A673 (cell line): ENCODE results near the gene BTBD8.

Experiments
- EZH2 ChIP-seq: fragments of 200-600 bp; sonication (generic); IDR thresholded peaks from 2 replicates; pipeline ENCODE4 v1.6.1; 2017; ENCODE audit warnings: borderline replicate concordance, low read depth, mild to moderate bottlenecking, mixed read lengths, antibody characterized with exemption, low read length; ENCODE audit not compliant: poor library complexity, severe bottlenecking
- TF ChIP-seq, protein P1 (sequence below): fragments of 300-800, 200-600 bp; sonication (generic); conservative IDR thresholded peaks from 2 replicates; pipeline ENCODE4 v1.5.1; 2017; ENCODE audit warnings: low read depth, mild to moderate bottlenecking, antibody characterized with exemption, low read length, moderate library complexity, mixed read lengths

DNA sequence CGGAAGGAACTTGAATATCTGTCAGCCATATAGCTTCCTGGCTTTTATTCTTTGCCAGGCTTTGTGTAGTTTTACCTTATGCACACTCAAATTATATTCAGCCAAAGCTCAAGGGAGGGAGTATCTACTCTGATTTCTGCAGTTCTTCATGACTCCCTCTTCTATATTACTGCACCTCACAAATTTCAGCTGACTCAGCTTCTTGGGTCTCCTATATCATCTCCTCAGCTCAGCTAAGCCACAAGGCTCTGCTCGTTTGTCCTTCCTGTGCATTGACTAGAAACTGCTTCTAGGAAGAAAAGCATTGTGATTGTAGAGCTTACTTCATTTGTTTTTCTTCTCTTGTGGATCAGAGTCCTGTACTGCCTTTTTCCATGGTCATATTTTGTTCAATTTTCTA, 37.4 kb downstream of the BTBD8 start:
- TF ChIP-seq, protein P1, sequence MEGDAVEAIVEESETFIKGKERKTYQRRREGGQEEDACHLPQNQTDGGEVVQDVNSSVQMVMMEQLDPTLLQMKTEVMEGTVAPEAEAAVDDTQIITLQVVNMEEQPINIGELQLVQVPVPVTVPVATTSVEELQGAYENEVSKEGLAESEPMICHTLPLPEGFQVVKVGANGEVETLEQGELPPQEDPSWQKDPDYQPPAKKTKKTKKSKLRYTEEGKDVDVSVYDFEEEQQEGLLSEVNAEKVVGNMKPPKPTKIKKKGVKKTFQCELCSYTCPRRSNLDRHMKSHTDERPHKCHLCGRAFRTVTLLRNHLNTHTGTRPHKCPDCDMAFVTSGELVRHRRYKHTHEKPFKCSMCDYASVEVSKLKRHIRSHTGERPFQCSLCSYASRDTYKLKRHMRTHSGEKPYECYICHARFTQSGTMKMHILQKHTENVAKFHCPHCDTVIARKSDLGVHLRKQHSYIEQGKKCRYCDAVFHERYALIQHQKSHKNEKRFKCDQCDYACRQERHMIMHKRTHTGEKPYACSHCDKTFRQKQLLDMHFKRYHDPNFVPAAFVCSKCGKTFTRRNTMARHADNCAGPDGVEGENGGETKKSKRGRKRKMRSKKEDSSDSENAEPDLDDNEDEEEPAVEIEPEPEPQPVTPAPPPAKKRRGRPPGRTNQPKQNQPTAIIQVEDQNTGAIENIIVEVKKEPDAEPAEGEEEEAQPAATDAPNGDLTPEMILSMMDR = no peak
- TF ChIP-seq EZH2 = no peak
